Activated CD4-positive, alpha-beta T cell treated with anti-CD3 and anti-CD28 coated beads, Interleukin-2, amount 10 ng/mL, durations not matched to agents 7 days and 5 days (primary cell): ENCODE results near the gene TMEM179B. TPM values are rescaled to one million over a fixed set of nuclear protein-coding genes. Genes with fewer than 3 reads are reported as not detected.
A peak's percentile ranks its signal among the peaks of the same experiment; 100 is the strongest.
"Not testable (repeated sequence)": the region's sequence is repeated elsewhere in the genome, so short reads cannot be mapped to it uniquely, and the experiment has no call there.

ENCODE experiments used
- CTCF ChIA-PET: fragments of 350-600 bp; sonication (Branson Sonifier 250); formaldehyde crosslinking; loops from one replicate; lab custom pipeline; 2021; ENCODE audit warnings: antibody characterized with exemption; lab: Charles Lee
- POLR2A ChIA-PET: fragments of 350-600 bp; sonication (Branson Sonifier 250); formaldehyde crosslinking; loops from one replicate; lab custom pipeline; 2021; ENCODE audit warnings: antibody characterized with exemption; lab: Charles Lee
- DNase-seq: peaks from one replicate; pipeline ENCODE4 v3.0.0-alpha.2; 2020
- H3K27ac Mint-ChIP-seq: one replicate; pipeline ENCODE4 v1.8.0; 2021; ENCODE audit warnings: mild to moderate bottlenecking, moderate library complexity, mixed read lengths
- H3K27me3 Mint-ChIP-seq: one replicate; pipeline ENCODE4 v1.8.0; 2021; ENCODE audit warnings: mixed read lengths
- H3K36me3 Mint-ChIP-seq: one replicate; pipeline ENCODE4 v1.8.0; 2021; ENCODE audit warnings: low read depth, mixed read lengths
- H3K4me1 Mint-ChIP-seq: one replicate; pipeline ENCODE4 v1.8.0; 2021; ENCODE audit warnings: mixed read lengths
- H3K4me3 Mint-ChIP-seq: one replicate; pipeline ENCODE4 v1.8.0; 2021; ENCODE audit warnings: mild to moderate bottlenecking, moderate library complexity, mixed read lengths
- H3K9me3 Mint-ChIP-seq: one replicate; pipeline ENCODE4 v1.8.0; 2021; ENCODE audit warnings: mixed read lengths
- total RNA-seq, 2 experiments: library from RNA; stranded (reverse); gene quantifications; one replicate each; pipeline ENCODE4 v1.2.3, GENCODE V29; 2021

TMEM179B gene, protein sequence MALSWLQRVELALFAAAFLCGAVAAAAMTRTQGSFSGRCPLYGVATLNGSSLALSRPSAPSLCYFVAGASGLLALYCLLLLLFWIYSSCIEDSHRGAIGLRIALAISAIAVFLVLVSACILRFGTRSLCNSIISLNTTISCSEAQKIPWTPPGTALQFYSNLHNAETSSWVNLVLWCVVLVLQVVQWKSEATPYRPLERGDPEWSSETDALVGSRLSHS
- 10 to 100 TPM; 46.8 to 55.9 TPM for total RNA-seq

DNA sequence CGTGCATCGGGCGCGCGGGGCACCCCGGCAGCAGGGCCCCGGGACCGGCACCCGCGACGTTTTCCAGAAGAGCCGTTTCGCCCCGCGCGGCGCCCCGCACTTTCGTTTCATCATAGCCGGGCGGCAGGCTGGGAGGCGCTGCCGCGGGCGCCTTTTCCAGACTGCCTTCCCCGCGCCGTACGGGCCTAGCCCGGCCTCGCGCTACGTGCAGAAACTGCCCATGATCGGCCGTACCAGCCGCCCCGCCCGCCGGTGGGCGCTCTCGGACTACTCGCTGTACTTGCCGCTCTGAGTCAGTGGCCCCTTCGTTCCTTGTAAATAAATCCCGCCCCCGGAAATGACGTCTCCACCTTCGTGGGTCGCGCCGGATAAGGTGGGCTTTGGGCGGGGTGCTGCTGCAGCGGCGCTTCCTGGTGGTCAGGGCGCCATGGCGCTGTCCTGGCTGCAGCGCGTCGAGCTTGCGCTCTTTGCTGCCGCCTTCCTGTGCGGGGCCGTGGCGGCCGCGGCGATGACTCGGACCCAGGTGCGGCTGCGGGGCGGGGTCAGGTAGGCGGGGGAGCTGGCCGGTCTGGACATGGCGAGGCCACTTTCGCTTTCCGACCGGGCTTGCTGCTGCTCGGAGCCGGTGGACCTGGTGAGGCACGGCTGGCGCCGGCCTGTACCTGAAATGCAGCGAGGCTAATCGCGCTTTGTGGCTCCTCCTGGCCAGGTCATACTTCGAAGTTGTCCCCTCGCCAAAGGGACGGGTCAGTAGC lies at the start of gene TMEM179B:
TMEM179B (plus strand) TSS at position 398 of the 755 bp plus-strand sequence; CDS start at position 428, 30 bp downstream.
- ChIA-PET CTCF (interaction anchor here (0.6 to 9.0 kb wide), 62 partner anchors 9 to 952 kb away, joined by 3 to 170 read pairs (median 5); partner anchors contain the start of genes BSCL2, EEF1G, GANAB and GNG3), POLR2A (interaction anchor here (1.6 to 2.5 kb wide), 2 partner anchors 33 to 54 kb away, joined by 6 to 24 read pairs; partner anchors contain the start of gene ZBTB3)
- no peaks in the 10 kb centered on the region for H3K27me3 Mint-ChIP-seq
- peak; percentile 99 for DNase-seq
- peak within 1 kb of the TSS; percentile 97 for H3K27ac Mint-ChIP-seq
- peaks cover 46% of the 10 kb centered on the region for H3K36me3 Mint-ChIP-seq
- H3K9me3 Mint-ChIP-seq = no peaks in the 10 kb centered on the region
- peak within 1 kb of the TSS; percentile 95 for H3K4me3 Mint-ChIP-seq
- H3K4me1 Mint-ChIP-seq = peaks cover 46% of the 10 kb centered on the region

DNA sequence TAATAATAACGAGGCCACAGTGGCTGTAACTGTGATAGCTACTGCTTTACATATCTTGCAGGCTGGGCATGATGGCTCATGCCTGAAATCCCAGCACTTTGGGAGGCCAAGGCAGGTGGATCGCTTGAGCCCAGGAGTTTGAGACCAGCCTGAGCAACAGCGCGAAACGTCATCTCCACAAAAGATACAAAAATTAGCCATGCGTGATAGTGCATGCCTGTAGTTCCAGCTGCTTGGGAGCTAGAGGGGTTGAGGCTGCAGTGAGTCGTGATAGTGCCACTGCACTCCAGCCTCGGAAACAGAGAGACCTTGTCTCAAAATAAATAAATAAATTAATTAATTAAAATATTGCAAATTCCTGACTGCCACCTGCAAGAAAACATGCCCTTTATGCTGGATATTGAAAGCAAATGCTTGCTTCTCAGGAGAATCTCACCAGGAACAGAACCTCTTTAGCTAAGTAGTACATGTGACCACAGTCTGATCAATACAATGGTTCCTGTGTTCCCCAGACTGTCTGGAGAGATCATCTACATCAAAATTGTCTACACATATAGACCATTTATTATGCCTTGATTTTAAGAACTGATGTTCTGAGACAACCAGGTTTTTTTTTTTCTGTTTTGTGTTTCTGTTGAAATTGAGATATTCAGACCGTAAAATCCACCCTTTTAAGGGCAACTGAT lies 39.6 kb upstream of the TMEM179B start:
- no peak for DNase-seq
- POLR2A ChIA-PET = no interaction called here
- Mint-ChIP-seq H3K4me3 (no peak overlapping the region), H3K36me3 (peaks cover 13% of the 10 kb centered on the region), H3K27ac (no peak overlapping the region), H3K4me1 (peaks cover 15% of the 10 kb centered on the region), H3K9me3 (no peaks in the 10 kb centered on the region), H3K27me3 (no peaks in the 10 kb centered on the region)
- CTCF ChIA-PET = interaction anchor here (1.0 to 1.8 kb wide), 3 partner anchors 11 to 39 kb away, joined by 5 to 6 read pairs (median 5); no protein-coding TSS in a partner anchor

DNA sequence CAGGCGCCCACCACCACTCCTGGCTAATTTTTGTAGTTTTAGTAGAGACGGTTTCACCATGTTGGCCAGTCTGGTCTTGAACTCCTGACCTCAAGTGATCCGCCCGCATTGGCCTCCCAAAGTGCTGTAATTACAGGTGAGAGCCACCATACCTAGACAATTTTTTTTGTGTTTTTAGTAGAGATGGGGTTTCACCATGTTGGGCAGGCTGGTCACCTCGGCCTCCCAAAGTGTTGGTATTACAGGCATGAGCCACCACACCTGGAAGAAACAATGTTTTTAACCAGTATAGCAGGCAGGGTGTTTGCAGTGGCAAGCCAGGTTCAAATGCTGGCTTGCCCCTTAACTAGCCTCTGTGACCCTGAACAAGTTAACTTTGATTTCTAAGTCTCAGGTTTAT lies 37.3 kb upstream of the TMEM179B start:
- H3K27ac Mint-ChIP-seq = peak overlapping the region; percentile 57
- H3K4me3 Mint-ChIP-seq, H3K9me3 Mint-ChIP-seq, H3K27me3 Mint-ChIP-seq, CTCF ChIA-PET, DNase-seq, POLR2A ChIA-PET: not testable (repeated sequence)
- H3K4me1 Mint-ChIP-seq = peaks cover 28% of the 10 kb centered on the region
- H3K36me3 Mint-ChIP-seq = peaks cover 18% of the 10 kb centered on the region

DNA sequence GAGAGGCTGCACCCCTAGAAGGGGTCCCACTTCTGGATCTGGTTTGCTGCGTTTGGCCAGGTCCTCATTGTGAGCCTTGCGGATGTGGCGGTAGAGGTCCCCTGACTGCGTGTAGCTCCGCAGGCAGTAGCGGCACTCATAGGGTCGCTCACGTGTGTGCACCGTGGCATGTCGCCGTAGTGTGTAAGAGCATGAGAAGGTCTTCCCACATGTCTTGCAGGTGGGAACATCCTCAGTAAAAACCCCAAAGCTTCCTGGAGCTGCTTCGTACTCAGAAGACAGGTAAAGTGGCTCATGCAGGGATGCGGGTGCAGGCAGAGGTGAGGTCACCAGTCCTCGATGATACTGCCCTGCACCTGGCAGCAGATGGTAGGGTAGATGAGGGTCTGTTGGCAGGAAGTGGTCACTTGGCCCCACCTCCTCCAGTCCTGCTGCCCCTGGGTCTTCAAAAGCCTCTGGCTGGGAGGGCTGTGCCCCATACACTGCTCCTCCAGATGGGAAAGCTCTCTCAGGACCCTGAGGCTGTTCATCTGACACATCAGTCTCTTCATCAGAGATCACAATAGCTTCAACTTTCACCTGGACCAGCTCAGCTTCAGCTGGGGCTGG lies 34.9 kb upstream of the TMEM179B start:
- H3K27me3 Mint-ChIP-seq = no peaks in the 10 kb centered on the region
- H3K4me3 Mint-ChIP-seq = no peak overlapping the region
- DNase-seq = no peak
- CTCF ChIA-PET = interaction anchor here (1.2 to 3.7 kb wide), 5 partner anchors 9 to 129 kb away, joined by 5 to 13 read pairs (median 10); partner anchors contain the start of genes POLR2G and SLC3A2
- POLR2A ChIA-PET = interaction anchor here (0.7 kb wide), 1 partner anchor 14 kb away, joined by 3 read pairs; no protein-coding TSS in a partner anchor
- no peaks in the 10 kb centered on the region for H3K9me3 Mint-ChIP-seq
- peak overlapping the region; percentile 62 for H3K27ac Mint-ChIP-seq
- H3K4me1 Mint-ChIP-seq = peaks cover 29% of the 10 kb centered on the region
- H3K36me3 Mint-ChIP-seq = peaks cover 18% of the 10 kb centered on the region

DNA sequence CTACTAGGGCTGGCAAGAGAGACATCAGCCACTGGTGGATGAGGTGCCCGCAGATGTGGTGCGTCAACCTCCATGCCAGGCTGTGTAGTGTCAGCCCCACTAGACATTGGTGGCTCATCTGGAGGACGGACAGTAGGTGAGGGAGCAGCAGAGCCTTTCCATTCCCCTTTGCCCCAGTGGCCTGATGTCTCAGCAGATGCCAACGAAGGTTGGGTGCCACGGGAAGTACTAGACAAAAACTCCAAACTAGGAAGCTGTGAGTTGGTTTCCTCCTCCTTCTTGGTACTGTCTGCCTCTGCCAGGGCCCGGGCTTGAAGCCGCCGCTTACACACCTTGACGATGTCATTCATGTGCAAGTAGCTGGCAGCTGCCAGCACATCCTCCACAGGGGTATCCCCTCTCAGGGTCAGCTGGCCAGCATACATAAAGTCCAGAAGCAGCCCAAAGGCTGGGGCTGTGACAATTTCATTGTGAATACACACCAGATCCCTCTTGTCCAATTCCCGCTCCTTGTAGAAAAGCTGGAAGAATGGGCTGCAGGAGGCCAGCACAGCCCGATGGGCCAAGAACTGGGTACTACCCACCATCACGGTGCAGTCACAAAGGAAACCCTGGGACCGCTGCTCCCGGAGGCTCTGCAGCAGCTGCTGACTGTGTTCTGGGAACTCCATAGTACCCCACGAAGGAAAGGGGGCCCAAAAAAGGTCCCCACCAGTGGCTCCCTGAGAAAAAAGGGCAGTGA lies 34.0 kb upstream of the TMEM179B start:
- H3K9me3 Mint-ChIP-seq = no peaks in the 10 kb centered on the region
- CTCF ChIA-PET = interaction anchor here (0.6 to 3.7 kb wide), 19 partner anchors 9 to 328 kb away, joined by 3 to 15 read pairs (median 4); partner anchors contain the start of genes HNRNPUL2, POLR2G, SLC3A2 and STX5

DNA sequence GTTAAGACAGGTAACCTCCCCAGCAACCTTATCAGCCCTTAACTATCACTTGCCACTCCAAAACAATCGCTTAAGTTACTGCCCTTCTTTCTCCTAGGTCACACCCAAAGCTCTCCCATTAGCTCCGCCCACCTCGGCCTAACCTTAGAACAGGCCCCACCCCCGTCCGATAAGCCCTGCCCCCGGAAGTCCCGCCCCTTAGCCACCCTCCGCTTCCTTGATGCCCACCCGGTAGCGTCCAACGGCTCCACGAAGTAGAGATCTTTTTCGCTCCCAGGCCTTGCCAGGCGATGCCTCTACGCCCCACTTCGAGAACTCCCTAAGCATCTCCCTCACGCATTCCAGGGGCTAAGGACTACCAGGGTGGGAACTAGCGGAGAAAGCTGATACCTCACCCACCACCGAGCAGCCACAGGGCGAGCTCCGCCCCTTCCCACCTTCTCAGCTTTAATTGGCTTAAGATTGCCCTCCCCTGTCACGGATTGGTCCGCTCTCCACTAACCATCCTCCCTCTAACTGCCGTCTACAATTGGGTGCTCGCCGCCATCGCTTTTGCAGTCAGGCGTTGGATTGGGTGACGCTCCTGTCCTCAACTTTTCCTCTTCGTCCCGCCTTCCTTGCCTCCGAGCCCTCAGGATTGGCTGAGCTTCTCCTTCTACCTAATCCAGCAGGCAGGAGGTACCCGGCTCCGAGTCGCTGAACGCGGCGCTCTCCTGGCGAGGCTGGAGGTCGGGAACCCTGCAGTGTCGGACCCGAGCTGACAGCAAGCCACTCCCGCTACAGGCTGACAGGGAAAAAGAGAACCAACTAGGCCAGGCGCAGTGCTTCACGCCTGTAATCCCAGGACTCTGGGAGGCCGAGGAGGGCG lies 33.2 kb upstream of the TMEM179B start, which contains the start of gene ZBTB3:
ZBTB3 (minus strand) TSS at position 425 of the 868 bp plus-strand sequence. CDS start 496 bp downstream, outside the sequence.
- peak within 1 kb of the TSS; percentile 92 for H3K4me3 Mint-ChIP-seq
- POLR2A ChIA-PET = interaction anchor here (0.7 to 1.6 kb wide), 11 partner anchors 13 to 127 kb away, joined by 3 to 7 read pairs (median 3); partner anchors contain the start of genes C11orf98, CSKMT, SLC3A2 and TAF6L

More for the DNA sequence above, 34.0 kb upstream of the TMEM179B start:
- Mint-ChIP-seq H3K27ac (peak overlapping the region; percentile 95), H3K4me3 (peak overlapping the region; percentile 92), H3K4me1 (peaks cover 29% of the 10 kb centered on the region), H3K36me3 (peaks cover 18% of the 10 kb centered on the region), H3K27me3 (no peaks in the 10 kb centered on the region)
- no peak for DNase-seq
- POLR2A ChIA-PET = interaction anchor here (0.7 to 1.6 kb wide), 10 partner anchors 14 to 128 kb away, joined by 3 to 7 read pairs (median 4); partner anchors contain the start of genes C11orf98, CSKMT, SLC3A2 and TAF6L

DNA sequence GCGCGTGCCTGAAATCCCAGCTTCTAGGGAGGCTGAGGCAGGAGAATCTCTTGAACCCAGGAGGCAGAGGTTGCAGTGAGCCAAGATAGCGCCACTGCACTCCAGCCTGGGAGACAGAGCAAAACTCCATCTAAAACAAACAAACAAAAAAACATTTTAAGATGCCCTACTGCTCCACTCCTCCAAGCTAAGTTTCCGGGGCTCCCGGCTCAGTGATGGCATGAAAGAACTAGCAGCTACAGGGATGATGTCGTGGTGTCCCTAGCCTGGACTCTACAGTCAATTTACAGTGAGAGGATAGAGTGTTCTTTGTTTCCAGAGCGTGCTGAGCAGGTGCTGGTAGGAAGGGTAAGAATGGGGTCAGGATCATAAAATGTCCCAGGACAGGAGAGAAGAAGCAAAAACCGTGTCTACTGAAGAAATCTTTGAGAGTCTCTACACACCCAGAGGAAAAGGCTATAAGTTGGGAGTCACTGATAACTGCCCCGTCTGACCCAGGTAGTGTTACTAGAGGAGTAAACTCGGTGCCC lies 32.1 kb upstream of the TMEM179B start:
- peaks cover 11% of the 10 kb centered on the region for H3K36me3 Mint-ChIP-seq
- peak overlapping the region; percentile 30 for H3K4me3 Mint-ChIP-seq
- H3K4me1 Mint-ChIP-seq = peaks cover 22% of the 10 kb centered on the region
- peak overlapping the region; percentile 4 for H3K27ac Mint-ChIP-seq
- H3K27me3 Mint-ChIP-seq = no peaks in the 10 kb centered on the region
- no peak for DNase-seq
- ChIA-PET POLR2A (no interaction called here), CTCF (interaction anchor here (1.8 to 3.7 kb wide), 3 partner anchors 14 to 31 kb away, joined by 4 to 15 read pairs (median 10); partner anchors contain the start of gene HNRNPUL2)
- no peaks in the 10 kb centered on the region for H3K9me3 Mint-ChIP-seq

More for the DNA sequence above, 33.2 kb upstream of the TMEM179B start, which contains the start of gene ZBTB3:
- Mint-ChIP-seq H3K36me3 (peaks cover 16% of the 10 kb centered on the region), H3K27ac (peak within 1 kb of the TSS; percentile 95), H3K27me3 (no peaks in the 10 kb centered on the region), H3K4me1 (peaks cover 27% of the 10 kb centered on the region), H3K9me3 (no peaks in the 10 kb centered on the region)
- DNase-seq = peak; percentile 99
- CTCF ChIA-PET = interaction anchor here (0.5 to 3.7 kb wide), 21 partner anchors 8 to 329 kb away, joined by 3 to 15 read pairs (median 4); partner anchors contain the start of genes HNRNPUL2, POLR2G, SLC3A2 and STX5

DNA sequence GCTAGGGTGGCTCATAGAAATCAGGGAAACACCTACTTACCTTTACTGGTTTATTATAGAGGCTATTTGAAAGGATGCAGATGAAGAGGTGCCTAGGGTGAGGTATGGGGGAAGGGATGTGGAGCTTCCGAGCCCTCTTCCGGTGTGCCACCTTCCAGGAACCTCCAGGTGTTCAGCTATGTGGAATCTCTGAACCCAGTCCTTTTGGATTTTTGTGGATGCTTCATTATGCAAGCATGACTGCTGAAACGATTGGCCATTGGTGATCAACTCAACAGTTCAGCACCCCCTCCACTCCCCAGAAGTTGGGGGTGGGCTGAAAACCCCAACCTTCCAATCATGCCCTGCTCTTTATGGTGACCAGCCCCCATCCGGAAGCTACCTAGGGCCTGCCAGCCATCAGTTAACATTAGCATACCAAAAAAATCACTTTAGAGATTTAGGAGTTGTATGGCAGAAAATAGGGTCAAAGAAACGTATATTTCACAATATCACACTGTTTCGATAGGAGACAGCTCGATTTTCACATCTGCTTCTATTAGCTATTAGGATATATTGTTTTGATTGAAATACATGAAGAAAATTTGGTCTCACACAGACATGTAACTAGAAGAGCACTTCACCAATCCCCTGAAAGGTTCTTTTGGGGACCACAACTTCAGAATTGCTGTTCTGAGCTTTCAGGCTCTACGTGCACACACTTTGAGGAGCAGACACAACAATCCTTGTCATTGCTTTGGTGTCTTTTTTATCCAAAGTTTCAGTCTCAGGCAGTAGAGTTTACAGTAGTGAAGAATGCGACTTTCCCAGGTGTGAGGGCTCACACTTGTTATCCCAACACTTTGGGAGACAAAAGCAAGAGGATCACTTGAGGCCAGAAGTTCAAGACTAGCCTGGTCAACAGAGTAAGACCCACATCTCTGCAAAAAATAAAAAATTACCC lies 29.1 kb upstream of the TMEM179B start:
- no peak for DNase-seq
- Mint-ChIP-seq H3K36me3 (peaks cover 5% of the 10 kb centered on the region), H3K4me1 (peaks cover 26% of the 10 kb centered on the region), H3K27ac (no peak overlapping the region), H3K9me3 (no peaks in the 10 kb centered on the region), H3K27me3 (no peaks in the 10 kb centered on the region), H3K4me3 (no peak overlapping the region)
- CTCF ChIA-PET = interaction anchor here (0.5 to 5.1 kb wide), 5 partner anchors 13 to 74 kb away, joined by 3 to 34 read pairs (median 6); partner anchors contain the start of genes STX5, TAF6L and TMEM179B
- POLR2A ChIA-PET = no interaction called here

DNA sequence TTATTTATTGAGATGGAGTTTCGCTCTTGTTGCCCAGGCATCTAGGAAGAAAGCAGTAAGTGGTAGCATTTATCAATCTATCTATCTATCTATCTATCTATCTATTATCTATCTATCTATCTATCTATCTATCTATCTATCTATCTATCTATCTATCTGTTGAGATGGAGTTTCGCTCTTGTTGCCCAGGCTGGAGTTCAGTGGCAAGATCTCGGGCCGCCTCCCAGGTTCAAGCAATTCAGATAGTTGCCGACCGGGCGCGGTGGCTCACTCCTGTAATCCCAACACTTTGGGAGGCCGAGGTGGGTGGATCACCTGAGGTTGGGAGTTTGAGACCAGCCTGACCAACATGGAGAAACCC lies 26.4 kb upstream of the TMEM179B start:
- not testable (repeated sequence) for H3K27me3 Mint-ChIP-seq, H3K9me3 Mint-ChIP-seq, DNase-seq
- POLR2A ChIA-PET = interaction anchor here (1.1 to 1.3 kb wide), 2 partner anchors 9 to 169 kb away, joined by 3 to 4 read pairs; partner anchors contain the start of gene TUT1
- CTCF ChIA-PET = interaction anchor here (0.7 to 5.1 kb wide), 5 partner anchors 11 to 120 kb away, joined by 3 to 34 read pairs (median 4); partner anchors contain the start of genes SLC3A2 and TMEM179B
- Mint-ChIP-seq H3K4me1 (peaks cover 19% of the 10 kb centered on the region), H3K4me3 (peak overlapping the region; percentile 98), H3K27ac (peak overlapping the region; percentile 97), H3K36me3 (peaks cover 10% of the 10 kb centered on the region)
